GM18526 (cell line): ENCODE results near the gene CHODL.

Experiments
- POLR2A ChIP-seq: IDR thresholded peaks from 3 replicates; pipeline ENCODE4 v1.6.1; 2011; ENCODE audit not compliant: insufficient read length; ENCODE audit errors: extremely low read depth

CHODL gene, protein sequence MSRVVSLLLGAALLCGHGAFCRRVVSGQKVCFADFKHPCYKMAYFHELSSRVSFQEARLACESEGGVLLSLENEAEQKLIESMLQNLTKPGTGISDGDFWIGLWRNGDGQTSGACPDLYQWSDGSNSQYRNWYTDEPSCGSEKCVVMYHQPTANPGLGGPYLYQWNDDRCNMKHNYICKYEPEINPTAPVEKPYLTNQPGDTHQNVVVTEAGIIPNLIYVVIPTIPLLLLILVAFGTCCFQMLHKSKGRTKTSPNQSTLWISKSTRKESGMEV

DNA sequence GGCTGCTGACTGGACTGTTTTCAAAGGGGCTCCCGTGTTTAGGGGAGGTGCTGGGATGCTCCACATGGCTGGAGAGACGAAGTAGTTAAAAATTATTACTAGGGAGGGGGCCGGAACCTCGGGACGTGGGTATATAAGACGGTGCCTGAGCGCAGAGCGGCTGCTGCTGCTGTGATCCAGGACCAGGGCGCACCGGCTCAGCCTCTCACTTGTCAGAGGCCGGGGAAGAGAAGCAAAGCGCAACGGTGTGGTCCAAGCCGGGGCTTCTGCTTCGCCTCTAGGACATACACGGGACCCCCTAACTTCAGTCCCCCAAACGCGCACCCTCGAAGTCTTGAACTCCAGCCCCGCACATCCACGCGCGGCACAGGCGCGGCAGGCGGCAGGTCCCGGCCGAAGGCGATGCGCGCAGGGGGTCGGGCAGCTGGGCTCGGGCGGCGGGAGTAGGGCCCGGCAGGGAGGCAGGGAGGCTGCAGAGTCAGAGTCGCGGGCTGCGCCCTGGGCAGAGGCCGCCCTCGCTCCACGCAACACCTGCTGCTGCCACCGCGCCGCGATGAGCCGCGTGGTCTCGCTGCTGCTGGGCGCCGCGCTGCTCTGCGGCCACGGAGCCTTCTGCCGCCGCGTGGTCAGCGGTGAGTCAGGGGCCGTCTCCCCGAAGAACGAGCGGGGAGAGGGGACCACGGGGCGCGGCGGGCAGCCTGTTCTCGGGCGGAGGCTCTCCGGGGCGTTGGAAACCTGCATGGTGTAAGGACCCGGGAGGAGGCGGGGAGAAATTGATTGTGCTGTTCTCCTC is at the start of gene CHODL:
TSS of gene CHODL (plus strand) at position 163 of the 793 bp plus-strand sequence. CDS start at position 554, 391 bp downstream.
- TF ChIP-seq POLR2A = no peak

DNA sequence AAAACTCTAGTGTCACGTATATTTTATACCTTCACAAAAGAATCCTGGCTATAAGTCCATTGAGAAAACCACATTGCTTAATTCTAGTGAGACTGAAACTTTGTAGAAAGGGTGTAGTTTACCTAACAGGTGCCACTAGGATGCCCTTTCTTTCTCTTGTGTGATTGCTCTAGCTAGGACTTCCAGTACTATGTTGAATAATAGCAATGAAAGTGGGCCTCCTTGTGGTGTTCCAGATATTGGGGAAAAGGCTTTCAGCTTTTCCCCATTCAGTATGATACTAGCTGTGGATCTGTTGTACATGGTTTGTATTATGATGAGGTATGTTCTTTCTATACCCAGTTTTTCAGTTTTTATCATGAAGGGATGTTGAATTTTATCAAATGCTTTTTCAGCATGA is 39.7 kb upstream of the CHODL start:
- no peak for TF ChIP-seq POLR2A

DNA sequence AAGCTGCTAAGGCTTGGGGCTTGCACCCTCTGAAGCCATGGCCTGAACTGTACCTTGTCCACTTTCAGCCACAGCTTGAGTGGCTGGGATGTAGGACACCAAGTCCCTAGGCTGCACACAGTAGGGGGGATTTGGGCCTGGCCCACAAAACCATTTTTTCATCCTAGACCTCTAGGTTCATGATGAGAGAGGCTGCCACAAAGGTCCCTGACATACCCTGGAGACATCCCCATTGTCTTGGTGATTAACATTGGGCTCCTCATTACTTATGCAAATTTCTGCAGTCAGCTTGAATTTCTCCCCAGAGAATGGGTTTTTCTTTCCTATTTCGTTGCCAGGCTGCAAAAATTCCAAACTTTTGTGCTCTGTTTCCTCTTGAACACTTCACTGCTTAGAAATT is 26.3 kb upstream of the CHODL start:
- no peak for TF ChIP-seq POLR2A

DNA sequence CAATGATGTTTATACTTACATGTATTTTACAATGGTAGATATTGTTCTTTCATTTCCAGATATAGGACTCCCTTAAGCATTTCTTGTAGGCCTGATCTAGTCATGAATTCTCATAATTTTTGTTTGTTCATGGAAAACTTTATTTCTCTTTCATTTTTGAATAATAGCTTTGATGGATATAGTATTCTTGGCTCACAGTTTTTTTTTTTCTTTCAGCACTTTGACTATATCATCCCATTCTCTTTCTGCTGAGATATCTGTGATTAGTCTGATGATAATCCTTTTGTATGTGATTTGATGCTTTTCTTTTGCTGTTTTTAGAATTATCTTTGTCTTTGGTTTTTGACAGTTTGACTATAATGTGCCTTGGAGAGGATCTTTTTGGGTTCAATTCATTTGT is 24.1 kb upstream of the CHODL start:
- TF ChIP-seq POLR2A = no peak

DNA sequence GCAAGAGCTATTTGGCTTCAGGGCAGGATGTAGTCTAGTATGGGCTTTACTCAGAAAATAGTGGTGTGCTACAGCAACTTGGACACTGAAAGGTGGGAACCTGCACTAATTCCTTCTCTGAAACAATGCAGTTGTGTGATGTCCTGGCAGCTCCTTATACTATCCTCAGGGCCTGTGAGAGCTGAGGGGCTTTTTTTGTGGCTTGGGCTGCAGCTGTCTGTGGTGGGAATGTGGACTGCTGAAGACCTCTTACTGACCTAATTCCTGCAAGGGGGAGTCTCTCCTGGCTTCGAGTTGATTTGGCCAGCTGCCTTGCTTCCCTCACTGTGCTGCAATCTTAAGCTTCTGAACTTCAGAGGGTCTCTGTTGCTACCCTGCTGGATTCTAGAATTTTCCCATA is 22.3 kb upstream of the CHODL start:
- no peak for TF ChIP-seq POLR2A

DNA sequence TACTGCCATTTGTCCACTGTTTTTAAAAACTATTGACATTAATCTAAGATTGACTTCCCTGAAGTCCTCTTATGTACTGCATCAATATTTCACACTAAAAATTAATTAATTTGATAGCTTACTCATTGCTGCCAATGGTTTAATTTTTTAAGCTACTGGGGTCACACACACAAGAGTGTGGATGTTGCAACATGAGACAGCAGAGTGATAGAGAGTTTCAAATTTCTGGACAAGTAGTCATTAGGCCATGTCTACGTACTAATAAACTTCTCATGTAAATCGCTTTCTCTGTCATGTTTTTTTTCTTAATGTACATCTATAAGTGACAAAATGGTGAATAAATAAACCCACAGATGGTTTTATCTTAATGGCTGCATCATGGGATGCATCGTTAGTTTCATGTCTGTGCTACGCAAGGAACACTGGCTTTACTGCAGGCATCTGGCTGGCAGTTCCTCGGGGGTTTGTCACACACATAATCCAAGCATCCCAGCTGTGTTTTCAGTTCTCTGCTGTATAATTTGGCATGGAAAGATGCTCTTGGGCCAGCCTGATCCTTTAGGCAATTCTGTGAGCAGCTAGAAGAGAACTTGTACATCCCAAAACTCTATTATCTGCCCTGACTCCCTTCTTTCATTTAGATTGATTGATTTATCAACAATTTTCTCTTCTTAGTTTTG is 16.4 kb upstream of the CHODL start:
- TF ChIP-seq POLR2A = no peak

DNA sequence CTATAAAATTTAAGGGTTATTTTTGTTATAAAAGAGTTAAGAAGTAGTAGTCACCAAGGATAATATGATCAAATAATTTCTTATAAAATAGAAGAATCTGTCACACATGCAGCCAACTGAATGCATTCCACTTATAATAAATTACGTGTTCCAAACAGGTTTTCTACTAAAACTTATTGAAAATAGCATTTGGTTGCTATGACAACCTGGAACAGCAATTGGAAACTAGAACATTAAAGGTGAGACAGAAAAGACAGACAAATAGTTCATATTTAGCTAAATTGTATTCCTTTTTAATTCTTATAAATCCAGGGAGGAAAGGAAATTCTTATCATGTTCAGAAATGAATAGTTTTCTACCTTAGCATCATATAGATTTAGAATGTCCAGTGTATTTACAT is 9.1 kb upstream of the CHODL start:
- TF ChIP-seq POLR2A = no peak

DNA sequence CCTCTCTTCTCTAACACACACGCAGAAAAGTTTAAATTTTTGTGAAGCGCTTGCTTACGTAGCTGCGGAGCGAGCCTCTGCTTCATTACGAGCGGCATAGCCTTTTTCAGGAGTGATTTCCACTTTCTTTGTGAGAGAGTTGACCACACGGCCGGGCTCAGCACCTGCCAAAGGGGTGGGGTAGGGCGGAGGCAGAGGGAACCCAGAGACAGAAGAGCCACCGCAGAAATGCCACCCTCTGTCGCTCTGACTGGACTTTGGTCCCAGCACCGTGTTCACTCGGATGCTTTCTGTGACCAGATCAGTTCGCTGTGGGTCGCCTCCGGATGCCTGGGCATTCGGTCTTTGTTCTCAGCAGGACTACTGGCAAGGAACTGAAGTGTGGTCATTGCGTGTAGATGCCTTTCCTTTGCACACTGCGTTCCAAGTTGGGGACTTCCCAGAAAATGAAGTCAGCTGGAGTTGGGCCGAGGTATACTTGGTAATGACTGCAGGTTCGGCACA is 883 bp downstream of the CHODL start:
- TF ChIP-seq POLR2A = no peak

DNA sequence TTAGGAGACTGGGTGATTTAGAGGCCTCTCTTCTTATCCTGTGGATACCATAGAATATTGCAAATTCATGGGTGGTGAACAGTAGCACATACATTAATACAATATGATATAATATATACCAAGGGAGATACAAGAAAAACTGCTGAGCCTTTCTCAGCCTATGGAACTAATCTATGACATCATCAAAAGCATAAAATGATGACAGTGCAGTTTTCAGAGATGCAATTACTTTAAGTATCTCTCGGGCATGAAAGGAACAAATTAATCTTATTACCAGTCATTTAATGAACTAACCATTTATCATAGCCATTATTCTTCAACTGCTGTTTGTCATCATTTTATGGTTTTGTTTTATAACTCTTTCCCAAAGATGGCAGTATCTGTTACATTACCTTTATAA is 3.5 kb downstream of the CHODL start:
- TF ChIP-seq POLR2A = no peak

DNA sequence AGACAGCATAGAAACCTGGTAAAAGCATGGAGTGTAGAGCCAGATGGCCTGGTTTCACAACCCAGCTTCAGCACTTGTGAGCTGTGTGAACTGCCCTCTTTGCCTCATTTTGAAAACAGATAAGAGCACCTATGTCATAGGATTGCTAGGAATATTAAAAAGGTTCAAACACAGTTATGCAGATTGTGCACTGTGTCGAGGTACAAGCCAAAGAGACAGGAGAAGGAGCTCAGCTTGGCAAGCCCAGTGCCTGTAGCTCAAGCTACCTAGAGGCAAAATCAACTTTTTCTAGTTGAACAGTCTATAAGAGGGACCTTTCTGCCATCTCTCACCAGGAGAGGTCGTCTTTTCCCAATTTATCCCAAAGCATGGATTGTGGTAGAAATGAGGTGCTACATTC is 5.0 kb downstream of the CHODL start:
- TF ChIP-seq POLR2A = no peak

DNA sequence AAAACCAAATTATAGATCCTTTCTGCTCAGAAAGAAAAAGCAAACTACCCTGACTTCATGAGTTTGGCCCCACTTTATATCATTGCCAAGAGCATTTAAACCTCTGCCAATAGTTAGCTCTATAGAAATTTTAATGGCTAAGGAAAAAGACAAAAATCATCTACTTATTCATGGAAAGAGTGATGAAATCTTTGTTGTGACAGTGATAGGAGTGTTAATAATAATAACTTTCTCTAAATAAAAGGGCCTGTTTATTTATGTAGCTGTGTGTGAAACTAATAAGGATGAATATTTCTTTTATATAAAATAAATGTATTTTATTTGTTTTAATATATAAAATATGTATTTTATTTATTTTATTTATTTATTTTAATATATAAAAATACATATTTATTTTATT is 6.4 kb downstream of the CHODL start:
- no peak for TF ChIP-seq POLR2A

DNA sequence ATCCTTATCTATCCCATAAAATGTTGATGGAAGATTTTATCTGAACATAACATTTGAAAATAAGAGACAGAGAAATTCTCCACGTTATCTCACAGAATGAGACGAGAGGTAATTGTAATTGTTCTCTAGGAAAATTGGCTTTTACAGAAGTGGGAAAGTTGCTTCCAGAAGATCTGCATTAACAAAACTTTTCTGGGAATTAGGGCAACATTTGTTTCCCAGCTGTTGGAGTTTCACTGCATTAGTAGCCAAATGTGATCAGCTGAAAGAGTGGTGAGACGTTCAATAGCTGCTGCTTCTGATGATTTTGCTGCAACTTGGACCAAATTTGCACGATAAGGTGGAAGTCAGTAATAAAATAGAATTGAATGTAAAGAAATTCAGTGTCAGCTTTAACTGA is 7.6 kb downstream of the CHODL start:
- no peak for TF ChIP-seq POLR2A

DNA sequence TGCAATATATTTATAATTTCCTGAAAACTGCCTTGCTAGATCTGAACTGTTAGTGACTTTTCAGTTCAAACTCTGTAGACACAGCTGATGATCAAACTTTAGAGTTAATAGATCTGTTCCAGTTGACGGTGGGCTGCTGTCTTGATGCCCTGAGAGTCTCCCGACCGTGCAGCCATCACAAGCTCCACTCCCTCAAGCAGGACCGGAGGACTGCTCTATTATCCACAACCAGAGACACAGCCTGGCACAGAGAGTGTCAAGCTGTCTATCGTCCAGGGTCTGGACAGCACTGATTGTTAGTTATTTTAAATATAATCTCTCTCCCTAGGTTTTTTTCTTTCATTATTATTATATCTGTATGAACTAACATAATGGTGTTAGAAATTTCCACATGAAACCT is 8.0 kb downstream of the CHODL start:
- no peak for TF ChIP-seq POLR2A

DNA sequence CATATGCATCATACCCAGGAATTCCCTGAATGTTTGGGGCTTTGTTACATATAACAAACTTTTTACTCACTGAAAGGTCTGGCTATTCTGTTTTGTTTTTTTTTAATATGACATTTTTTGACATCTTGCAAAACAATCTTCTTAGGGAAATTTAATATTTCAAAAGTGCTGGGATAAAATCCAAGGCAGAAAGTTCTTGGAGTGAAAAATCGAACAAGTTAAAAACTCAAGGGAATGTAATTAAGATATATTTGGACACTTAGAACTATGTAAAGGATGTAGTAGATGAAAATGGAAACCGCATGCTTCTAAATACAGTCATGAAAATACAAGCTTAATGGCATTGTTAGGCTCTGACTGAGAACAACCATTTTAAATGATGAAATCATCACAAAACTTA is 8.6 kb downstream of the CHODL start:
- no peak for TF ChIP-seq POLR2A

DNA sequence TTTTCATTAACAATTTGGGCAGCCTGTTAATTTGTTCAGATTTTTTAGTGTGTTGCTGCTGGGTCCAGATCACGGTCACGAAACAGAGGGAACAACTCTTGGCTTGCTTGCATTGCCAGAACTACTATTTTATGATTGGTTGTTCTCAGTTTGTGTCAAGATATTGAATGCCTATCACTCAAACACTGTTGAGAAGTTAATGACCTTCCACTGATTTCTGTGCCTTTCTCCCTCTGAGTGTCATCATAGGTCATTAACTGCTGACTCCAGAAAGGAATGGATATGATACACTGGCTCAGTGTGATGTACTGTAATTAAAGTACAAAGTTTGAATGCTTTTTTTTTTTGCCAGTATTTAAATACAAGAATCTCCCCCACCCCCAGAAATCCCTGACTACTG is 9.2 kb downstream of the CHODL start:
- no peak for TF ChIP-seq POLR2A

DNA sequence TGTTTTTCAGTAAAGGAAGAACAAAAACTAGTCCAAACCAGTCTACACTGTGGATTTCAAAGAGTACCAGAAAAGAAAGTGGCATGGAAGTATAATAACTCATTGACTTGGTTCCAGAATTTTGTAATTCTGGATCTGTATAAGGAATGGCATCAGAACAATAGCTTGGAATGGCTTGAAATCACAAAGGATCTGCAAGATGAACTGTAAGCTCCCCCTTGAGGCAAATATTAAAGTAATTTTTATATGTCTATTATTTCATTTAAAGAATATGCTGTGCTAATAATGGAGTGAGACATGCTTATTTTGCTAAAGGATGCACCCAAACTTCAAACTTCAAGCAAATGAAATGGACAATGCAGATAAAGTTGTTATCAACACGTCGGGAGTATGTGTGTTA is 21.3 kb downstream of the CHODL start:
- TF ChIP-seq POLR2A = no peak
